GM23338 (cell line): ENCODE measurements around the gene AMPD2. TPM values are rescaled to one million over a fixed set of nuclear protein-coding genes. Genes with fewer than 3 reads are reported as not detected.

Source experiments
- ATAC-seq: fragments of 200-7000 bp; cut with Tn5 transposase; 3 replicates; pipeline ENCODE4 v1.9.1; 2020
- DNase-seq: peaks from one replicate; pipeline ENCODE4 v3.0.0-alpha.2; 2015; ENCODE audit warnings: low spot score
- H2AFZ ChIP-seq: fragments of 200-600 bp; sonication (generic); 2 replicates; pipeline ENCODE4 v1.8.0; 2016; ENCODE audit warnings: antibody characterized with exemption, mild to moderate bottlenecking, moderate library complexity
- H3F3A ChIP-seq: fragments of 200-600 bp; sonication (generic); replicated peaks from 2 replicates; pipeline ENCODE4 v1.8.0; 2017; ENCODE audit warnings: antibody characterized with exemption, mixed run types, low read depth
- H3K27ac ChIP-seq: fragments of 200-600 bp; sonication (generic); 2 replicates; pipeline ENCODE4 v1.6.1; 2016; ENCODE audit warnings: low read depth
- H3K27me3 ChIP-seq: fragments of 200-600 bp; sonication (generic); 2 replicates; pipeline ENCODE4 v1.8.0; 2016; ENCODE audit warnings: mild to moderate bottlenecking, mixed run types, moderate library complexity; ENCODE audit not compliant: insufficient read depth
- H3K36me3 ChIP-seq: fragments of 200-600 bp; sonication (generic); 2 replicates; pipeline ENCODE4 v1.8.0; 2016; ENCODE audit warnings: mild to moderate bottlenecking; ENCODE audit not compliant: insufficient read depth
- H3K4me1 ChIP-seq: fragments of 200-600 bp; sonication (generic); 2 replicates; pipeline ENCODE4 v1.8.0; 2016; ENCODE audit warnings: mild to moderate bottlenecking, moderate library complexity; ENCODE audit not compliant: insufficient read depth
- H3K4me2 ChIP-seq: fragments of 200-600 bp; sonication (generic); 2 replicates; pipeline ENCODE4 v1.7.1; 2017; ENCODE audit warnings: mixed run types
- H3K4me3 ChIP-seq: fragments of 200-600 bp; sonication (generic); 2 replicates; pipeline ENCODE4 v1.6.1; 2016; ENCODE audit warnings: mixed run types
- H3K79me2 ChIP-seq: fragments of 200-600 bp; sonication (generic); replicated peaks from 2 replicates; pipeline ENCODE4 v1.8.0; 2017; ENCODE audit warnings: mild to moderate bottlenecking; ENCODE audit not compliant: insufficient read depth
- H3K9me2 ChIP-seq: fragments of 200-600 bp; sonication (generic); 2 replicates; pipeline ENCODE4 v1.8.0; 2017; ENCODE audit not compliant: insufficient read depth
- H4K20me1 ChIP-seq: fragments of 200-600 bp; sonication (generic); replicated peaks from 2 replicates; pipeline ENCODE4 v1.8.0; 2017; ENCODE audit warnings: mild to moderate bottlenecking; ENCODE audit not compliant: insufficient read depth
- H3K27ac Mint-ChIP-seq: 2 replicates; pipeline ENCODE4 v1.8.0; 2020; ENCODE audit warnings: inconsistent platforms, mild to moderate bottlenecking, moderate library complexity, mixed read lengths
- H3K27me3 Mint-ChIP-seq: 3 replicates; pipeline ENCODE4 v1.8.0; 2022; ENCODE audit warnings: low read depth, mild to moderate bottlenecking, moderate library complexity, mixed read lengths, inconsistent platforms; ENCODE audit not compliant: insufficient read depth, poor library complexity
- H3K36me3 Mint-ChIP-seq: 3 replicates; pipeline ENCODE4 v1.8.0; 2021; ENCODE audit warnings: low read depth, mild to moderate bottlenecking, inconsistent platforms, moderate library complexity, mixed read lengths
- H3K4me1 Mint-ChIP-seq: 3 replicates; pipeline ENCODE4 v1.8.0; 2020; ENCODE audit warnings: mild to moderate bottlenecking, inconsistent platforms, mixed read lengths
- H3K4me3 Mint-ChIP-seq: 3 replicates; pipeline ENCODE4 v1.8.0; 2021; ENCODE audit warnings: moderate library complexity, mild to moderate bottlenecking, inconsistent platforms, mixed read lengths
- H3K9me3 Mint-ChIP-seq: 3 replicates; pipeline ENCODE4 v1.8.0; 2020; ENCODE audit warnings: moderate library complexity, mild to moderate bottlenecking, inconsistent platforms, mixed read lengths
- CTCF ChIP-seq, 2 experiments: fragments of 200-600 bp in 1 of 2; sonication (generic) in 1 of 2; conservative IDR thresholded peaks; 2 replicates each; pipeline versions ENCODE4 v1.5.1 to v1.6.1; 2016 to 2017; ENCODE audit warnings: antibody characterized with exemption in 2 of 2, low read depth in 2 of 2, mild to moderate bottlenecking in 2 of 2, moderate library complexity in 1 of 2
- EZH2phosphoT487 ChIP-seq: fragments of 200-600 bp; sonication (generic); IDR thresholded peaks from one replicate; pipeline ENCODE4 v1.8.1; 2018; ENCODE audit warnings: antibody characterized with exemption; ENCODE audit not compliant: unreplicated experiment
- REST ChIP-seq: IDR thresholded peaks from one replicate; pipeline ENCODE4 v1.6.1; 2018; ENCODE audit warnings: antibody characterized with exemption; ENCODE audit not compliant: unreplicated experiment
- STAT1 ChIP-seq: IDR thresholded peaks from one replicate; pipeline ENCODE4 v1.6.1; 2016; ENCODE audit warnings: antibody characterized with exemption; ENCODE audit not compliant: unreplicated experiment
- ZNF331 ChIP-seq: fragments of 250-450 bp; sonication (Bioruptor Pico); IDR thresholded peaks from 2 replicates; pipeline ENCODE4 v1.5.0; 2020; ENCODE audit warnings: low read depth, mild to moderate bottlenecking, moderate library complexity
- ZNF462 ChIP-seq: fragments of 250-450 bp; sonication (Bioruptor Pico); IDR thresholded peaks from 2 replicates; pipeline ENCODE4 v1.5.0; 2020; ENCODE audit warnings: mild to moderate bottlenecking, moderate library complexity
- polyA plus RNA-seq: library from polyadenylated mRNA; unstranded; fragments of >200 nt; fragmentation: Nextera tagmentation; extraction: Ambion mirVana; gene quantifications from 2 replicates; pipeline ENCODE4 v1.2.1, GENCODE V29; 2016
- total RNA-seq: library from RNA; depleted of rRNA; stranded (reverse); fragments of >200 nt; shearing (Covaris generic); gene quantifications from 2 replicates; pipeline ENCODE4 v1.2.3, GENCODE V29; 2014

The AMPD2 gene
- total and polyA plus RNA-seq, 2 experiments from 2014 or later, result 24.5 to 62.1 TPM

- H3K27me3 ChIP-seq, result no peaks in the 10 kb centered on the region
- peak overlapping the region; percentile 97 for H3K4me3 ChIP-seq
- no peak overlapping the region; the same call in 1 of the 2 replicates for H3K27ac ChIP-seq
- no peaks in the 10 kb centered on the region for H3F3A ChIP-seq
- no peak for TF ChIP-seq REST
- H3K27ac Mint-ChIP-seq, result peak overlapping the region; percentile 95
- H3K4me2 ChIP-seq, result peak overlapping the region; percentile 99
- H3K9me3 Mint-ChIP-seq, result no peaks in the 10 kb centered on the region
- H3K27me3 Mint-ChIP-seq, result peaks cover 11% of the 10 kb centered on the region
- peaks cover 37% of the 10 kb centered on the region for H3K79me2 ChIP-seq
- DNase-seq (no peak), ATAC-seq (peak; percentile 1)
- peak overlapping the region; percentile 95 for H3K4me3 Mint-ChIP-seq
- peaks cover 4% of the 10 kb centered on the region; the same call in 1 of the 2 replicates for H4K20me1 ChIP-seq
- peak overlapping the region; percentile 40 for H2AFZ ChIP-seq
- H3K9me2 ChIP-seq, result no peaks in the 10 kb centered on the region
- H3K36me3 ChIP-seq, result no peaks in the 10 kb centered on the region
- peaks cover 17% of the 10 kb centered on the region for H3K4me1 ChIP-seq
- H3K4me1 Mint-ChIP-seq, result peaks cover 44% of the 10 kb centered on the region
- H3K36me3 Mint-ChIP-seq, result no peaks in the 10 kb centered on the region; the same call in 2 of the 3 replicates
Measured at GRCh38 chr1:109618661-109619575, 719 bp upstream of the AMPD2 start.

- Mint-ChIP-seq H3K4me1 (peaks cover 44% of the 10 kb centered on the region), H3K36me3 (no peaks in the 10 kb centered on the region; the same call in 2 of the 3 replicates), H3K9me3 (no peaks in the 10 kb centered on the region), H3K27me3 (peaks cover 11% of the 10 kb centered on the region), H3K27ac (peak overlapping the region; percentile 65), H3K4me3 (peak overlapping the region; percentile 95)
- H3K4me3 ChIP-seq, result peak overlapping the region; percentile 97
- H3K79me2 ChIP-seq, result peaks cover 37% of the 10 kb centered on the region
- peaks cover 17% of the 10 kb centered on the region for H3K4me1 ChIP-seq
- H3K36me3 ChIP-seq, result no peaks in the 10 kb centered on the region
- peak overlapping the region; percentile 99 for H3K4me2 ChIP-seq
- DNase-seq, result no peak
- no peak for TF ChIP-seq ZNF331 (CRISPR knock-in tag)
- no peak for TF ChIP-seq STAT1
- no peak for TF ChIP-seq ZNF462 (CRISPR knock-in tag)
- TF ChIP-seq CTCF (conservative IDR thresholded peaks at IDR 0.05; ENCODE audit: low read depth in 2 of 2), result no peak
- TF ChIP-seq EZH2phosphoT487, result no peak
- H3K9me2 ChIP-seq, result no peaks in the 10 kb centered on the region
- H2AFZ ChIP-seq, result peak overlapping the region; percentile 95
- peak; percentile 14 for ATAC-seq
- no peaks in the 10 kb centered on the region for H3K27me3 ChIP-seq
- H3K27ac ChIP-seq, result peak overlapping the region; percentile 59; the same call in 1 of the 2 replicates
- no peaks in the 10 kb centered on the region for H3F3A ChIP-seq
- H4K20me1 ChIP-seq, result peaks cover 4% of the 10 kb centered on the region; the same call in 1 of the 2 replicates
Measured at GRCh38 chr1:109620401-109620791, 759 bp downstream of the AMPD2 start.
